Activated CD8-positive, alpha-beta T cell treated with anti-CD3 and anti-CD28 coated beads, Interleukin-2, amount 10 ng/mL, durations not matched to agents 7 days and 5 days (primary cell): ENCODE measurements around the gene TMTC2. TPM values are rescaled to one million over a fixed set of nuclear protein-coding genes. Genes with fewer than 3 reads are reported as not detected.

ENCODE experiments used
- ATAC-seq: fragments of 150-1000 bp; cut with Tn5 transposase; one replicate; pipeline ENCODE4 v1.10.0; 2021; ENCODE audit warnings: moderate library complexity
- CTCF ChIA-PET: fragments of 350-600 bp; sonication (Branson Sonifier 250); formaldehyde crosslinking; loops from one replicate; lab custom pipeline; 2021; ENCODE audit warnings: antibody characterized with exemption; lab: Charles Lee
- POLR2A ChIA-PET: fragments of 350-600 bp; sonication (Branson Sonifier 250); formaldehyde crosslinking; loops from one replicate; lab custom pipeline; 2021; ENCODE audit warnings: antibody characterized with exemption; lab: Charles Lee
- DNase-seq: peaks from one replicate; pipeline ENCODE4 v3.0.0-alpha.2; 2020
- H3K27ac Mint-ChIP-seq: one replicate; pipeline ENCODE4 v1.8.0; 2021; ENCODE audit warnings: mild to moderate bottlenecking, mixed read lengths
- H3K27me3 Mint-ChIP-seq: one replicate; pipeline ENCODE4 v1.8.0; 2021; ENCODE audit warnings: low read depth, mixed read lengths
- H3K36me3 Mint-ChIP-seq: one replicate; pipeline ENCODE4 v1.8.0; 2021; ENCODE audit warnings: low read depth, mixed read lengths
- H3K4me1 Mint-ChIP-seq: one replicate; pipeline ENCODE4 v1.8.0; 2021; ENCODE audit warnings: low read depth, mixed read lengths
- H3K4me3 Mint-ChIP-seq: one replicate; pipeline ENCODE4 v1.8.0; 2021; ENCODE audit warnings: mild to moderate bottlenecking, mixed read lengths
- H3K9me3 Mint-ChIP-seq: one replicate; pipeline ENCODE4 v1.8.0; 2022; ENCODE audit warnings: mixed read lengths; ENCODE audit not compliant: insufficient read depth
- total RNA-seq, 2 experiments: library from RNA; stranded (reverse); gene quantifications; one replicate each; pipeline ENCODE4 v1.2.3, GENCODE V29; 2021

The TMTC2 gene
- total RNA-seq, 2 experiments from 2014 or later = 1.3 to 1.9 TPM

DNA sequence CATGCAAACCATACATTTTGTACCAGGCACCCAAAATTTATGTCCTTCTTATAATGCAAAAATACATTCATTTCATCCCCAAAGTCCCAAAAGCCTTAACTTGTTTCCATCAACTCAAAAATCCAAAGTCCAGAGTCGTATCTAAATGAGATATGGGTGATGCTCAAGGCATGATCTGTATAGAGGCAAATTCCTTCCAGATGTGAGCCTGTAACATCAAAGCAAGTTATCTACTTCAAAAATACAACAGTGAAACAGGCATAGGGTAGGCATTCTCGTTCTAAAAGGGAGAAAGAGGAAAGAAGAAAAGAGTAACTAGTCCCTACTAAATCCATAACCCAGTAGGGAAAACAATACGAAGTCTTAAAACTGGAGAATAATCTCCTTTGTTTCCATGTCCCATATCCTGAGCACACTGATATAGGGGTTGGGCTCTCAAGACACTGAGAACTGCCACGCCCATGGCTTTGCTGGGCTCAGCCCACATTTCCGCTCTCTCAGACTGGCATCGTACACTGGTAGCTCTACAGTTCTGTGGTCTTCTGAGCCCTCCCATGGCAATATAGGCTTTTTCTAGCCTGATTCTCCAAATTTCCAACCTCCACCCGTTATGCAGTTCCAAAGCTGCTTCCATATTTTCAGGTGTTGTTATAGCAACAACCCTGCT lies 232.8 kb downstream of the TMTC2 start:
- POLR2A ChIA-PET = no interaction called here
- Mint-ChIP-seq H3K27me3 (no peaks in the 10 kb centered on the region), H3K27ac (no peak overlapping the region), H3K9me3 (no peaks in the 10 kb centered on the region), H3K36me3 (no peaks in the 10 kb centered on the region), H3K4me3 (no peak overlapping the region), H3K4me1 (no peaks in the 10 kb centered on the region)
- CTCF ChIA-PET = no interaction called here
- no peak for ATAC-seq
- no peak for DNase-seq

DNA sequence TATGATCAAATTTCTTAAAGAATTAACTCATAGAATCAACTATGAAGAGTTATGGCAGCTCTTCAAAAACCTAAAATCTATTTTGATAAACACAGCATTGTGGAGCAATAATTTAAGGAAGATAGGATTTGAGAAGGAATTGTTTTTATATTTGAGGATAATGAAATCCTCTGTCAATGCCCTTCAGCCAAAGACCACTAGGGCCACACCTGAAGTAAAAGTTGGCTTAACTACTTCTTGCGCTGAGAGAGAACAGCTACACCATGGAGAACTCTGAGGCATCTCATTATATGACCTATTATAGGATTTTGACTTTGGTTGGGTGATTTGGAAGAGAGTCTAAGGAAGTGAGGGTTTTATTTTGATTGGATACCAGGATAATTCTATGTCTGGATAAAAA lies 237.2 kb downstream of the TMTC2 start:
- Mint-ChIP-seq H3K27me3 (no peaks in the 10 kb centered on the region), H3K36me3 (no peaks in the 10 kb centered on the region), H3K27ac (no peak overlapping the region), H3K4me3 (no peak overlapping the region), H3K9me3 (no peaks in the 10 kb centered on the region), H3K4me1 (no peaks in the 10 kb centered on the region)
- no peak for DNase-seq
- ChIA-PET CTCF (no interaction called here), POLR2A (no interaction called here)
- no peak for ATAC-seq

- H3K9me3 Mint-ChIP-seq = no peaks in the 10 kb centered on the region
- H3K27me3 Mint-ChIP-seq = no peaks in the 10 kb centered on the region
- H3K4me1 Mint-ChIP-seq = no peaks in the 10 kb centered on the region
- ATAC-seq = no peak
- POLR2A ChIA-PET = no interaction called here
- no peak overlapping the region for H3K27ac Mint-ChIP-seq
- CTCF ChIA-PET = no interaction called here
- no peak for DNase-seq
- no peak overlapping the region for H3K4me3 Mint-ChIP-seq
- H3K36me3 Mint-ChIP-seq = no peaks in the 10 kb centered on the region
These were observed 239.9 kb downstream of the TMTC2 start for GRCh38 chr12:82926630-82927029.

- ATAC-seq = no peak
- ChIA-PET POLR2A (no interaction called here), CTCF (no interaction called here)
- H3K27me3 Mint-ChIP-seq = no peaks in the 10 kb centered on the region
- no peaks in the 10 kb centered on the region for H3K4me1 Mint-ChIP-seq
- DNase-seq = no peak
- no peak overlapping the region for H3K27ac Mint-ChIP-seq
- no peaks in the 10 kb centered on the region for H3K36me3 Mint-ChIP-seq
- no peak overlapping the region for H3K4me3 Mint-ChIP-seq
- H3K9me3 Mint-ChIP-seq = no peaks in the 10 kb centered on the region
These were observed 243.6 kb downstream of the TMTC2 start for GRCh38 chr12:82930301-82930700.

DNA sequence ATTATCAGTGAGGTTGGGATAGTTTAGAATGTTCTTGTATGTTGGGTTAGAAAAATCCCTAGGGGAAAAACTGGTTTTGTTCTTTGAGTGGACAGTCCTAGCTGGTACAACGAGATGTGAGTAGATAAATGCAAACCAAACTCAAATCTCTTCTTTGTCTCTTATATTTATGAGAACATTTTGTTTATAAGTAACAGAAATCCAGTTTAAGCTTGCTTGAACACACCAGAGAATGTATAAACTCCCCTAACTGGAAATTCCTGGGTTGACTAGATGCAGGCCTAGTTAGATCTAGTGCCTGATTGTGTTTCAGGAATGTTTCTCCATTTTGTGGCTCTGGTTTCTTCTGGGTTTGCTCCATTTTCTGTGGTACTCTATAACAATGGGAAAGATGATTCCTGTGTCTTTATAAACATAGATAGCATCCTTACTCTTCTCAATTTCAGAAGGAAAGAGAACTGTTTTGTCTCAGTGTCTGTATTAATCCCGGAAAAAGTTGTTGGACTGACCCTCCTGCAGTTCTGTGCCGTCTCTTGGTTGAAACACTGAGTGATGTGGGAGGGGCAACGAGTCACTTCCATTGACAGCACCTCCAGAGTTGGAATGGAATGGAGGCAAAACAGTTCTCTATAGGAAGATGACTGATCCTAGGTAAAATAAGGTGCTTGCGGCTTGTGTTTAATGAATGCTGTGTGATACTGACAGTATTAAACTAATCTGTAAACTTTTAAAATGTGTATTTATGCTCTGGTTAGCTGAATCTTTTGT lies 244.8 kb downstream of the TMTC2 start:
- Mint-ChIP-seq H3K4me3 (no peak overlapping the region), H3K9me3 (no peaks in the 10 kb centered on the region), H3K27me3 (no peaks in the 10 kb centered on the region), H3K4me1 (no peaks in the 10 kb centered on the region), H3K36me3 (no peaks in the 10 kb centered on the region), H3K27ac (no peak overlapping the region)
- ATAC-seq (no peak), DNase-seq (no peak)
- ChIA-PET CTCF (no interaction called here), POLR2A (no interaction called here)

DNA sequence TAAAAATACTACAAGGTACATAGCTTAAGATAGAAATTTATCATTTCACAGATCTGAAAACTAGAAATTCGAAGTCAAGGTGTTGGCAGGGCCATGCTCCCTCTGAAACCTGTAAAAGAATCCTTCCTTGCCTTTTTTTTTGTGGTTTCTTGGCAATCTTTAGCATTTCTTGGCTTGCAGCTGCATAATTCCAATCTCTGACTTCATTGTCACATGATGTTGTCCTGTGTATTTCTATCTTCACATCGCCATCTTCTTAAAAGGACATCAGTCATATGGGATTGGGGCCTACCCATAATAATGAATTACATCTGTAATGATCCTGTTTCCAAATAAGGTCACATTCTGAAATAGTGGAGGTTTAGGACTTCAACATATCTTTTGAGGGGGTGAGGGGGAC lies 250.4 kb downstream of the TMTC2 start:
- no peak overlapping the region for H3K27ac Mint-ChIP-seq
- POLR2A ChIA-PET = no interaction called here
- CTCF ChIA-PET = no interaction called here

DNA sequence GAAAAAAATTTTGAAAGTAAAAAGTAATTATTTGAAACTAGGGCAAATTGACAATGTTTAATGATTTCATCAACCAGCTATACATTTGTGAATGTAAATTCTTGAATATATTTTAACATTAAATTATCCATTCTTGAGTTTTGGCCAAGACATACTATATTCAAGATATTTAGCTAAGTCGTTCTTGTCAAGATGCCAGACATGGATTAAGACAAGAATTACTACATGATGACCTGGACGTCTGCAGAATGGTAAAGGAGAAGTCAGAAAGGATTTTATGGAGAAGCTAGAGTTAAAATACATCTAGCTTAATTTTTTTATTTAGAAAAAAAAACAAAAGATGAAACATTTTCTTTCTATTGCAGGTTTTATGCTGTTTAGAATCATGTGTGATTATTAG lies 255.8 kb downstream of the TMTC2 start:
- Mint-ChIP-seq H3K27me3 (no peaks in the 10 kb centered on the region), H3K9me3 (no peaks in the 10 kb centered on the region), H3K36me3 (no peaks in the 10 kb centered on the region), H3K4me3 (no peak overlapping the region), H3K27ac (no peak overlapping the region), H3K4me1 (no peaks in the 10 kb centered on the region)
- ATAC-seq (no peak), DNase-seq (no peak)
- ChIA-PET CTCF (no interaction called here), POLR2A (no interaction called here)

More for the DNA sequence above, 250.4 kb downstream of the TMTC2 start:
- H3K27me3 Mint-ChIP-seq = no peaks in the 10 kb centered on the region
- H3K9me3 Mint-ChIP-seq = no peaks in the 10 kb centered on the region
- no peak overlapping the region for H3K4me3 Mint-ChIP-seq
- ATAC-seq (no peak), DNase-seq (no peak)
- H3K36me3 Mint-ChIP-seq = no peaks in the 10 kb centered on the region
- no peaks in the 10 kb centered on the region for H3K4me1 Mint-ChIP-seq

DNA sequence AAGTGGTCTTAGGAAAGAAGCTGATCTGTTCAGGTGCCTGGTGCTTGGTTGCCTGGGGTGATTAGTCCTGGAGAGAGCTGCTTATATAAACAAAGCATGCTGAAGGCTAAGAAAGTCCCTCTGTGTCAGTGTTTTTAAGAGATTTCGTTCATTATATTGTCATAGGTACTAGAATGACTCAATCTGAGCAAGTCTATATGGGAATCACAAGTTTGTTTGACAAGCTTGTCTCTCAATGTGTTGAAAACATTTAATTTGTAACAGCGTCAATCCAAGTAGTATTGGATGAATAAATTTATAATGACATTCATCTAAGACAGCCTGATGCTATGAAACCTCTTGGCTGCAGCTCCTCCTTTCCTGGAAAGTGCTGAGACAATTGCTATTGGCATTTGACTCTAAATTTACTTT lies 256.3 kb downstream of the TMTC2 start:
- Mint-ChIP-seq H3K36me3 (no peaks in the 10 kb centered on the region), H3K27me3 (no peaks in the 10 kb centered on the region), H3K4me3 (no peak overlapping the region), H3K27ac (no peak overlapping the region), H3K9me3 (no peaks in the 10 kb centered on the region), H3K4me1 (no peaks in the 10 kb centered on the region)
- DNase-seq (no peak), ATAC-seq (no peak)
- ChIA-PET CTCF (no interaction called here), POLR2A (no interaction called here)

GRCh38 chr12:82948491-82948890 lies 261.8 kb downstream of the TMTC2 start:
- Mint-ChIP-seq H3K36me3 (no peaks in the 10 kb centered on the region), H3K27ac (no peak overlapping the region), H3K9me3 (no peaks in the 10 kb centered on the region), H3K4me1 (no peaks in the 10 kb centered on the region), H3K4me3 (no peak overlapping the region), H3K27me3 (no peaks in the 10 kb centered on the region)
- ATAC-seq = no peak
- CTCF ChIA-PET = no interaction called here
- DNase-seq = no peak
- POLR2A ChIA-PET = no interaction called here

- DNase-seq (no peak), ATAC-seq (no peak)
- Mint-ChIP-seq H3K9me3 (no peaks in the 10 kb centered on the region), H3K27me3 (no peaks in the 10 kb centered on the region), H3K4me3 (no peak overlapping the region), H3K36me3 (no peaks in the 10 kb centered on the region), H3K4me1 (no peaks in the 10 kb centered on the region), H3K27ac (no peak overlapping the region)
- ChIA-PET CTCF (no interaction called here), POLR2A (no interaction called here)
These were observed 263.6 kb downstream of the TMTC2 start for GRCh38 chr12:82950356-82950755.

DNA sequence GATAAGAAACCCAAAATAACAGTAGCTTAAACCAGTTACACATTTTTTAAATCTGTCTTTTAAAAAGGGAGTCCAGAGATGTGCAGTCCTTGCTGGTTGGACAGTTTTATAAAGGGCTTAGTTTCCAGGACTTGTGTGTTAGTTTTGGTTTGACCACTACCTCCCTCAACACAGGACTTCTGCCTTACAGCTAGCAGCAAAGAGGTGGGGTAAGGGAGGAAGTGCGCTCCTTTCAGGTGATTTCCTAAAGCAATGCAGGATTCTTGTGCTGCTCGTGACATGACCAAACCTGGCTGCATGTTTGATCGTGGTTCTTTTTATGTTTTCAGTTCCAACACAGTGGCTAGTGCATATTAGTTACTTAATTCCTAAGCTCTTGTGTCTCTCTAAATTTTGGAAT lies 266.2 kb downstream of the TMTC2 start:
- ChIA-PET CTCF (no interaction called here), POLR2A (no interaction called here)
- DNase-seq = no peak
- Mint-ChIP-seq H3K4me3 (no peak overlapping the region), H3K4me1 (no peaks in the 10 kb centered on the region), H3K36me3 (no peaks in the 10 kb centered on the region), H3K27me3 (no peaks in the 10 kb centered on the region), H3K27ac (no peak overlapping the region), H3K9me3 (no peaks in the 10 kb centered on the region)
- no peak for ATAC-seq

DNA sequence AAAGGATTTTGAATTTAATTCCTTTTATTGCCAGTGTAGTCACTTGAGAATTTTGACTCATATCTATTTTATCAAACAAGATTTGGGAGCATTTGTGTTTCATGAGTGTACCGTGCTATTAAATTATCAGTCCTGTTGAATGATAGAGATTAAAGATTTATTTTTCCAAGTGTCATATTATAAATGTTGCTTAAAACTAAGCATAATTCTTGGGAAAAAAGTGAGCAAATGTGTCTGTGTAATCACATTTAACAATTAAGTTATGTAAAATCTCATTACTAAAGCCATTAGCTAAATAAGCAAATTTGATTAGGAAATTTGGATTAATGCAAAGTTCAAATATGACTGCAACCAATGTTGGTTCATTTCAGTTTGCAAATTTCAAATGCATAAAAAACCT lies 266.7 kb downstream of the TMTC2 start:
- CTCF ChIA-PET = no interaction called here
- Mint-ChIP-seq H3K4me1 (no peaks in the 10 kb centered on the region), H3K27ac (no peak overlapping the region), H3K27me3 (no peaks in the 10 kb centered on the region), H3K36me3 (no peaks in the 10 kb centered on the region), H3K9me3 (no peaks in the 10 kb centered on the region), H3K4me3 (no peak overlapping the region)
- POLR2A ChIA-PET = no interaction called here
- DNase-seq = no peak
- no peak for ATAC-seq
